ENCODE results near the gene SHMT2. TPM values are rescaled to one million over a fixed set of nuclear protein-coding genes. Genes with fewer than 3 reads are reported as not detected.
A peak's percentile ranks its signal among the peaks of the same experiment; 100 is the strongest.

SHMT2 gene
- total RNA-seq, 1 donor from 2014 or later = 197 TPM

GRCh38 chr12:57190821-57191220, 38.7 kb upstream of the SHMT2 start:
- Histone ChIP-seq H2AFZ (ENCODE audit: low read depth, low read length) (no peak overlapping the region), H3K27ac (ENCODE audit: low read depth, low read length) (no peak overlapping the region), H3K36me3 (ENCODE audit: insufficient read depth, low read length) (peaks cover 42% of the 10 kb centered on the region), H3K9me3 (ENCODE audit: insufficient read depth, low read depth, low read length) (no peaks in the 10 kb centered on the region), H3K4me1 (ENCODE audit: insufficient read depth, low read length) (no peaks in the 10 kb centered on the region), H3K4me3 (ENCODE audit: insufficient read depth, low read depth, low read length) (no peak overlapping the region), H3K4me2 (ENCODE audit: low read length) (no peak overlapping the region), H3K9ac (ENCODE audit: low read length) (no peak overlapping the region), H3K79me2 (ENCODE audit: insufficient read depth, low read length) (no peaks in the 10 kb centered on the region), H3K27me3 (ENCODE audit: insufficient read depth, low read length) (no peaks in the 10 kb centered on the region), H4K20me1 (ENCODE audit: insufficient read depth, low read length) (peaks cover 69% of the 10 kb centered on the region)
- Mint-ChIP-seq H3K4me1 (ENCODE audit: low read depth, unreplicated experiment) (no peaks in the 10 kb centered on the region), H3K4me3 (ENCODE audit: unreplicated experiment) (no peak overlapping the region), H3K9me3 (ENCODE audit: unreplicated experiment) (no peaks in the 10 kb centered on the region), H3K27me3 (ENCODE audit: low read depth, unreplicated experiment) (no peaks in the 10 kb centered on the region), H3K27ac (ENCODE audit: unreplicated experiment) (no peak overlapping the region), H3K36me3 (ENCODE audit: low read depth, unreplicated experiment) (peaks cover 30% of the 10 kb centered on the region)
- DNase-seq (ENCODE audit: low read depth) = no peak
- no peak for FAIRE-seq
- TF ChIP-seq, protein P1, sequence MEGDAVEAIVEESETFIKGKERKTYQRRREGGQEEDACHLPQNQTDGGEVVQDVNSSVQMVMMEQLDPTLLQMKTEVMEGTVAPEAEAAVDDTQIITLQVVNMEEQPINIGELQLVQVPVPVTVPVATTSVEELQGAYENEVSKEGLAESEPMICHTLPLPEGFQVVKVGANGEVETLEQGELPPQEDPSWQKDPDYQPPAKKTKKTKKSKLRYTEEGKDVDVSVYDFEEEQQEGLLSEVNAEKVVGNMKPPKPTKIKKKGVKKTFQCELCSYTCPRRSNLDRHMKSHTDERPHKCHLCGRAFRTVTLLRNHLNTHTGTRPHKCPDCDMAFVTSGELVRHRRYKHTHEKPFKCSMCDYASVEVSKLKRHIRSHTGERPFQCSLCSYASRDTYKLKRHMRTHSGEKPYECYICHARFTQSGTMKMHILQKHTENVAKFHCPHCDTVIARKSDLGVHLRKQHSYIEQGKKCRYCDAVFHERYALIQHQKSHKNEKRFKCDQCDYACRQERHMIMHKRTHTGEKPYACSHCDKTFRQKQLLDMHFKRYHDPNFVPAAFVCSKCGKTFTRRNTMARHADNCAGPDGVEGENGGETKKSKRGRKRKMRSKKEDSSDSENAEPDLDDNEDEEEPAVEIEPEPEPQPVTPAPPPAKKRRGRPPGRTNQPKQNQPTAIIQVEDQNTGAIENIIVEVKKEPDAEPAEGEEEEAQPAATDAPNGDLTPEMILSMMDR (IDR thresholded peaks at IDR 0.05; ENCODE audit: insufficient read depth, low read depth, low read length) = no peak
- TF ChIP-seq EZH2 (IDR thresholded peaks at IDR 0.05; ENCODE audit: insufficient read depth, low read length) = no peak

GRCh38 chr12:57191410-57191809, 38.1 kb upstream of the SHMT2 start:
- H3K9me3 ChIP-seq (ENCODE audit: insufficient read depth, low read depth, low read length) = no peaks in the 10 kb centered on the region
- DNase-seq (ENCODE audit: low read depth) = peak; percentile 28
- H3K4me2 ChIP-seq (ENCODE audit: low read length) = no peak overlapping the region
- FAIRE-seq = no peak
- peaks cover 40% of the 10 kb centered on the region for H3K36me3 ChIP-seq (ENCODE audit: insufficient read depth, low read length)
- peaks cover 30% of the 10 kb centered on the region for H3K36me3 Mint-ChIP-seq (ENCODE audit: low read depth, unreplicated experiment)
- no peak overlapping the region for H3K4me3 ChIP-seq (ENCODE audit: insufficient read depth, low read depth, low read length)
- peaks cover 69% of the 10 kb centered on the region for H4K20me1 ChIP-seq (ENCODE audit: insufficient read depth, low read length)
- no peak overlapping the region for H2AFZ ChIP-seq (ENCODE audit: low read depth, low read length)
- H3K27ac Mint-ChIP-seq (ENCODE audit: unreplicated experiment) = no peak overlapping the region
- H3K27ac ChIP-seq (ENCODE audit: low read depth, low read length) = no peak overlapping the region
- no peaks in the 10 kb centered on the region for H3K9me3 Mint-ChIP-seq (ENCODE audit: unreplicated experiment)
- H3K9ac ChIP-seq (ENCODE audit: low read length) = no peak overlapping the region
- H3K27me3 Mint-ChIP-seq (ENCODE audit: low read depth, unreplicated experiment) = no peaks in the 10 kb centered on the region
- no peaks in the 10 kb centered on the region for H3K4me1 Mint-ChIP-seq (ENCODE audit: low read depth, unreplicated experiment)
- TF ChIP-seq, protein P1 (IDR thresholded peaks at IDR 0.05; ENCODE audit: insufficient read depth, low read depth, low read length) = no peak
- TF ChIP-seq EZH2 (IDR thresholded peaks at IDR 0.05; ENCODE audit: insufficient read depth, low read length) = no peak
- H3K27me3 ChIP-seq (ENCODE audit: insufficient read depth, low read length) = no peaks in the 10 kb centered on the region
- H3K4me1 ChIP-seq (ENCODE audit: insufficient read depth, low read length) = no peaks in the 10 kb centered on the region
- H3K4me3 Mint-ChIP-seq (ENCODE audit: unreplicated experiment) = no peak overlapping the region
- no peaks in the 10 kb centered on the region for H3K79me2 ChIP-seq (ENCODE audit: insufficient read depth, low read length)

DNA sequence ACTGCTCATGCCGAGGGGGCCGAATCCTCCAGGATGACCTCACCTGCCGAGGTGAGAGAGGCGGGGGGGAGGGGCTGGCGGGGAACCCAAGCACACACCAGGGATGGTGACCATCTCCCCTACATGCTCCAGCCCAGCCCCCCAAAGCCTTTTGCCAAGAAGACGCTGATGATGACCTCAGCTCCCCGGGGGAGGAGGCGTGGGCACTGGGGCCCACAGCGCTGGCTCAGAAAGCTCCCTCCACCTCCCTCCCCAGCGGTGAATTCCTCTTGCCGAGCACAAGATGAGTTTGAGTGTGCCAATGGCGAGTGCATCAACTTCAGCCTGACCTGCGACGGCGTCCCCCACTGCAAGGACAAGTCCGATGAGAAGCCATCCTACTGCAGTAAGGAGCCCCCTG, 36.6 kb upstream of the SHMT2 start:
- H3K4me1 Mint-ChIP-seq (ENCODE audit: low read depth, unreplicated experiment) = no peaks in the 10 kb centered on the region
- FAIRE-seq (no peak), DNase-seq (ENCODE audit: low read depth) (no peak)
- peaks cover 40% of the 10 kb centered on the region for H3K36me3 ChIP-seq (ENCODE audit: insufficient read depth, low read length)
- TF ChIP-seq EZH2 (IDR thresholded peaks at IDR 0.05; ENCODE audit: insufficient read depth, low read length) = no peak
- TF ChIP-seq, protein P1 (IDR thresholded peaks at IDR 0.05; ENCODE audit: insufficient read depth, low read depth, low read length) = no peak
- peaks cover 32% of the 10 kb centered on the region for H3K36me3 Mint-ChIP-seq (ENCODE audit: low read depth, unreplicated experiment)
- H3K27ac ChIP-seq (ENCODE audit: low read depth, low read length) = no peak overlapping the region
- H3K27me3 Mint-ChIP-seq (ENCODE audit: low read depth, unreplicated experiment) = no peaks in the 10 kb centered on the region
- H4K20me1 ChIP-seq (ENCODE audit: insufficient read depth, low read length) = peaks cover 62% of the 10 kb centered on the region
- H3K27me3 ChIP-seq (ENCODE audit: insufficient read depth, low read length) = no peaks in the 10 kb centered on the region
- no peak overlapping the region for H3K9ac ChIP-seq (ENCODE audit: low read length)
- H3K27ac Mint-ChIP-seq (ENCODE audit: unreplicated experiment) = no peak overlapping the region
- H3K9me3 Mint-ChIP-seq (ENCODE audit: unreplicated experiment) = no peaks in the 10 kb centered on the region
- no peaks in the 10 kb centered on the region for H3K79me2 ChIP-seq (ENCODE audit: insufficient read depth, low read length)
- no peaks in the 10 kb centered on the region for H3K9me3 ChIP-seq (ENCODE audit: insufficient read depth, low read depth, low read length)
- H3K4me2 ChIP-seq (ENCODE audit: low read length) = no peak overlapping the region
- H2AFZ ChIP-seq (ENCODE audit: low read depth, low read length) = no peak overlapping the region
- H3K4me3 ChIP-seq (ENCODE audit: insufficient read depth, low read depth, low read length) = no peak overlapping the region
- H3K4me1 ChIP-seq (ENCODE audit: insufficient read depth, low read length) = no peaks in the 10 kb centered on the region
- H3K4me3 Mint-ChIP-seq (ENCODE audit: unreplicated experiment) = no peak overlapping the region
